H7 (cell line): Measurements from ENCODE around the gene SLC12A9. TPM values are rescaled to one million over a fixed set of nuclear protein-coding genes. Genes with fewer than 3 reads are reported as not detected.
A peak's percentile ranks its signal among the peaks of the same experiment; 100 is the strongest.

ENCODE experiments used
- DNase-seq: peaks from one replicate; pipeline ENCODE4 v3.0.0; 2012
- H3K27me3 ChIP-seq: 2 replicates; pipeline ENCODE4 v1.6.0; 2011; ENCODE audit warnings: mild to moderate bottlenecking, low read length; ENCODE audit not compliant: control insufficient read depth, insufficient read depth
- H3K36me3 ChIP-seq: replicated peaks from 2 replicates; pipeline ENCODE4 v1.5.1; 2011; ENCODE audit warnings: low read length; ENCODE audit not compliant: control insufficient read depth, insufficient read depth
- H3K4me3 ChIP-seq: 2 replicates; pipeline ENCODE4 v1.5.1; 2011; ENCODE audit warnings: low read depth, mild to moderate bottlenecking, control low read depth, low read length, moderate library complexity; ENCODE audit not compliant: insufficient read depth
- total RNA-seq: library from RNA; depleted of rRNA; stranded (reverse); fragments of >200 nt; shearing (Covaris generic); gene quantifications from 2 replicates; pipeline ENCODE4 v1.2.3, GENCODE V29; 2014

Gene SLC12A9
- total RNA-seq, 1 experiment from 2014 or later = 21.9 TPM

- DNase-seq = no peak
- Histone ChIP-seq H3K36me3 (peaks cover 51% of the 10 kb centered on the region), H3K4me3 (no peak overlapping the region), H3K27me3 (no peaks in the 10 kb centered on the region)
Measured at GRCh38 chr7:100881136-100881535, 28.6 kb downstream of the SLC12A9 start.

DNA sequence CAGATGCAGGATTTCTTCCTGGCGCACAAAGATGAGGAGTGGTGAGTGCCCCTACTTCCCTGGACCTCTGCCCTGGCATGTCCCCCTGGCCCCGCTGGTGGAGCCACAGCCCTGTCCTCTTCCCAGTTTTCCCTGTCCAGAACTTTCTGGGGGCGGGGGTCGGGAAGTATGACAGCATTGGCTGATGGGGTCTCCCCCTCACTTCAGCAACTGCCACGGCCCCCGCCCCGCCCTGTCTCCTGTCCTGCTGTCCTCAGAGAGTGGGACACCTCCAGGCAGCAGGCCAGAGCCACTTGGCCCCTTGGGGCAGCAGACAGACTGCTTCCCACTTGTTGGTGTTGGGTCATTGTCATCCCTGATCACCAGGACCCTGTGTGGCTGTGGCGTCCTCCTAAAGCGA, 29.7 kb downstream of the SLC12A9 start:
- no peaks in the 10 kb centered on the region for H3K27me3 ChIP-seq
- no peak overlapping the region for H3K4me3 ChIP-seq
- no peak for DNase-seq
- H3K36me3 ChIP-seq = peaks cover 50% of the 10 kb centered on the region

DNA sequence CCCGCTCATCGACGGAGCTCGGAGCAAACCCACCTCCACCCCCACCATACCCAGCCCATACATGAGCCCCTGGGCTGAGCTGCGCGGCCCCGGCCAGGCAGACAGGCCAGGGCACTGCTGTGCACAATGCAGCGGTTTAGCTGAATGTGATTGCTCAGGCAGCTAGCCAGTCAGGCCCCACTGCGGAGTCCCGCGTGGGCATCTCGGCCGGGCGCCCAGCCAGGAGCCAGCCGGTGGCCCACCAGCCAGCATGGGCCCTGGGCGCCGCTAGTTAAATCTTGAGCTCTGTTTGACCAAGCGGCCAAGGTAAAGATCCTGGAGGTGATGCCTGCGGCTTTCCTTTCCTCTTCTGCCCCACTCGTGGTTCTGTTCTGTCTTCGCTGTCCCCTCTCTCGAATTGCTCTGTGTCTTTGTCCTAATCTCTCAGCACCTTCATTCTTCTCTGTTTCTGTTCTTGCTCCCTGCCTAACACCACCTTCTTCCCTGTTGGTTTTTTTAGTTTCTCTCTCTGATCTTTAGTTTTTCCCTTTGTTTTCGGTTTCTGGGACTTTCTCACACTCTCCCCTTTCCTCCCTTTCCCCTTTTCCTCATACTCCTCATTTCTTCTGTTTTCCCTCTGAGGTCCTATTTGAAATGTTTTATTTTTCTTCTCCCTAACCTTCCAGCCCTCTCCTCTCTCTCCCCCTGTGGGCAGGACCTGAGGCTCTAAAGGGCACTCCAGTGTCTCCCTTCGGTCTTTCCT, 30.4 kb downstream of the SLC12A9 start:
- Histone ChIP-seq H3K4me3 (no peak overlapping the region), H3K36me3 (peaks cover 54% of the 10 kb centered on the region), H3K27me3 (no peaks in the 10 kb centered on the region)
- DNase-seq = peak; percentile 37

GRCh38 chr7:100884736-100885439, 32.4 kb downstream of the SLC12A9 start:
- H3K36me3 ChIP-seq = peaks cover 56% of the 10 kb centered on the region
- DNase-seq = peak; percentile 44
- H3K4me3 ChIP-seq = no peak overlapping the region
- H3K27me3 ChIP-seq = no peaks in the 10 kb centered on the region

DNA sequence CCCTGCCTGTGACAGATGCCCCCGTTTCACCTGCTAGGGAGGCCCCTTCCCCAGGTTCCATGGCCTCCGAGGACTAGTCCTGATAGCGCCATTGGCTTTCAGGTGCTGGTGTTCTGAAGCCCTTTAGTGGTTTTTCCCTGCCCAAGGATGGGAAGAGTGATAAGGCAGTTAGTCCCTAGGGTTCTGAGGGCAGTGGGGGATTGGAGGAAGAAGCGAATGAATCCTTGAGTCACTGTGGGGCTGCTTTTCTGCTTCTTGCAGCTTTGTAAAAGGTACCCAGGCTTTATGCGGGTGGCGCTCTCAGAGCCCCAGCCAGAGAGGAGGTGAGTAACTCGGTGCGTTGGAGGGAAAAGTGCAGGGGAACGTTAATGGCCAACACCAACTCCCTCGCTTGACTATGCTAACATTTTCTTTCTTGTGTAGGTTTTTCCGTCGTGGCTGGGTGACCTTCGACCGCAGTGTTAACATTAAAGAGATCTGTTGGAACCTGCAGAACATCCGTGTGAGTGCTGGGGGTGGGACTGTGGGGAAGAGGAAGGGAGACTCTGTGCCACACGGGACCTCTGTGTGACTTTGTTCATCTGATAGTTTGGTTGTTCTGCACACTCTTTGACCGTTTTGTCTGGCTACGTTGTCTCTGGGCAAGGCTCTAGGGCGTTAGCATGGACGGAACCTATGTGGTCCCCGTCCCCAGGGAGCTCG, 33.1 kb downstream of the SLC12A9 start:
- Histone ChIP-seq H3K4me3 (no peak overlapping the region), H3K36me3 (peaks cover 54% of the 10 kb centered on the region), H3K27me3 (no peaks in the 10 kb centered on the region)
- no peak for DNase-seq

DNA sequence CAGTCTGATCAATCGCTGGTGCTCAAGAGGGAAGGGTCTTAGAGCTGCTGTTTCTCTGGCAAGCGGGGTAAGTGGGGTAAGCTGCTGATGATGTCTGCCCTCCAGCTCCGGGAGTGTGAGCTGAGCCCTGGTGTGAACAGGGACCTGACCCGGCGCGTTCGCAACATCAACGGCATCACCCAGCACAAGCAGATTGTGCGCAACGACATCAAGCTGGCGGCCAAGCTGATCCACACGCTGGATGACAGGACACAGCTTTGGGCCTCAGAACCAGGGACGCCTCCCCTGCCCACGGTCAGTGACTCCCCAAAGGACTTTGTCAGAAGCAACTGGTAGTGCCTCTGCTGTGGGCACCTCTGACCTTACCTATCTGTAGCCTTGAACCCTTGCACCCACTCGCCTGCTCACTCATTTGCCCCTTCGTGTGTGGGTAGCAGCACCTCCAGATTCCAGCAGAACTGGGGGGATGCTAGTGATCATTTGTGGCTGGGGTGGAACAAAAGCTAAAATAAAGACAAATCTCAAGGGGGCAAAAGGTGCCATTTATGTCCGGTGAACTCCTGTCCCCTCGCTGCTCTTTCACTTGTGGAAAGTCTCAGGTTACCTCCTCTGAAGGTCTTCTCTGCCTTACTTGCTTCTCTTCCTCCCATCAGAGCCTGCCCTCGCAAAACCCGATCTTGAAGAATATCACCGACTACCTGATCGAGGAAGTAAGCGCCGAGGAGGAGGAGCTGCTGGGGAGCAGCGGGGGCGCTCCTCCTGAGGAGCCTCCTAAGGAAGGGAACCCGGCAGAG, 33.8 kb downstream of the SLC12A9 start:
- Histone ChIP-seq H3K36me3 (peaks cover 54% of the 10 kb centered on the region), H3K27me3 (no peaks in the 10 kb centered on the region), H3K4me3 (no peak overlapping the region)
- DNase-seq = peak; percentile 42

DNA sequence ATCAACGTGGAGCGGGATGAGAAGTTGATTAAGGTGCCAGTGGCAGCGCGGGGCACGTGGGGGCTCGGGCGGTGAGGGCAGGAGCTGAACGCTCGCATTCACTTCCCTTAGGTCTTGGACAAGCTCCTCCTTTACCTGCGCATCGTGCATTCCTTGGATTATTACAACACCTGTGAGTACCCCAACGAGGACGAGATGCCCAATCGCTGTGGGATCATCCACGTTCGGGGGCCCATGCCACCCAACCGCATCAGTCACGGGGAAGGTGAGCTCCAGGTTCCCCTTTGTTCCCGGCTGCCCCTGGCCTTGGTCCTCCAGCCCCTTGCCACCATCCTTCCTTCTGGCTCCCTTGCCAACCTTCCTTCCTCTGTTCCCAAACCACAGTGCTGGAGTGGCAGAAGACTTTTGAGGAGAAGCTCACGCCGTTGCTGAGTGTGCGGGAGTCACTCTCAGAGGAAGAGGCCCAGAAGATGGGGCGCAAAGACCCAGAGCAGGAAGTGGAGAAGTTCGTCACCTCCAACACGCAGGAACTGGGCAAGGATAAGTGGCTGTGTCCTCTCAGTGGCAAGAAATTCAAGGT, 34.5 kb downstream of the SLC12A9 start:
- Histone ChIP-seq H3K27me3 (no peaks in the 10 kb centered on the region), H3K36me3 (peaks cover 47% of the 10 kb centered on the region), H3K4me3 (no peak overlapping the region)
- peak; percentile 57 for DNase-seq

DNA sequence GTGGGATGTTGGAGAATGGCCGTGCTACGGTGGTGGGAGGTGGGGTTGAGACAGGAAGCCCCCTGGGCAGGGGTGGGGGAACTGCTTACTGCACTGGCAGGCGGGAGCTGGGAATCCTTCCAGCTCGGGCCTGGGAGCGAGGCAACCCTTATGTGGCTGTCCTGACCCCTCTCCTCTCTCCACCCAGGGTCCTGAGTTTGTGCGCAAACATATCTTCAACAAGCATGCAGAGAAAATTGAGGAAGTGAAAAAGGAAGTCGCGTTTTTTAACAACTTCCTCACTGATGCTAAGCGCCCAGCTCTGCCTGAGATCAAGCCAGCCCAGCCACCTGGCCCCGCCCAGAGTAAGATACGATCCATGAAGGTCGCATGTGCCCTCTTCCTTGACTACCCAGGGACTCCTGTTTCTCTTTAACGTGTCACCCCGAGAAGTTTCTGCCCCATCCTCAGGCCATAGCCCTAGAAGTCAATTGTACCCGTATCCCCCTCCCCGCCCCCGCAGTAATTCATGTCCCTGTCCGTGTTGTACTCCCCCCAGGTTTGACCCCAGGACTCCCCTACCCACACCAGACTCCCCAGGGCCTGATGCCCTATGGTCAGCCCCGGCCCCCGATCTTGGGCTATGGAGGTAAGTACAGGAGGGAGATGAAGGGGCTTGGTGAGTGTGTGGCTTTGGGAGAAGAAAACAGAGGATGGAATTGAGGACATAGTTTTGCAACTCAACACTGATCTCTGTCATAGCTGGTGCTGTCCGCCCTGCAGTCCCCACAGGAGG, 35.2 kb downstream of the SLC12A9 start:
- no peaks in the 10 kb centered on the region for H3K27me3 ChIP-seq
- DNase-seq = peak; percentile 60
- H3K36me3 ChIP-seq = peaks cover 43% of the 10 kb centered on the region
- no peak overlapping the region; the same call in 1 of the 2 replicates for H3K4me3 ChIP-seq

DNA sequence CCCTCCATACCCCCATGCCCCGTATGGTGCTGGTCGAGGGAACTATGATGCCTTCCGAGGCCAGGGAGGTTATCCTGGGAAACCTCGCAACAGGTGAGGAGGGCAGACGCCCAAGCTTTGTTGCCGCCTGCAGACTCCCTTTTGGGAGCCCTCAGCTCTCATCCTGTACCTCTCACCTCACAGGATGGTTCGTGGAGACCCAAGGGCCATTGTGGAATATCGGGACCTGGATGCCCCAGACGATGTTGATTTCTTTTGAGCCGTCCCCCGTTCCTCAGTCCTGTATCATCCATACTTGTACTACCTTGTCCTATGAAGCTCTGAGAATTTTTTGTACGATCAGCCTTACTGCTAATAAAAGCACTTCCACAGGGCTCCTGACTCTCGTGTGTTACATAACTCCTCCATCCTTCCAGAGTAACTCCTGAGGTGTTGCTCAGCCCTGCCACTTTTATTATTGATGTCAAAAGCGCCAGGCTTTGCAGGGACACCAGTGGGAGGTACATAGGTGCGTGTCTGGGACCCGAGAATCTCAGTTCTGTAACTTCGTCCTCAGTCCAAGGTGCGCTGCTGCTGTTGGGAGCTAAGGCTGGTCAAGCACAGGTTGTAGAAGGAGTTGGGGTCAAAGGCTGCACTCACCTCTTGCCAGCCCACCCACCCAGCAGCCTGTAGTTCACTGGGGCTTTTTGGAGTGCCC, 35.9 kb downstream of the SLC12A9 start:
- peak overlapping the region; percentile 91 for H3K4me3 ChIP-seq
- no peaks in the 10 kb centered on the region for H3K27me3 ChIP-seq
- peak; percentile 60 for DNase-seq
- peaks cover 39% of the 10 kb centered on the region for H3K36me3 ChIP-seq

DNA sequence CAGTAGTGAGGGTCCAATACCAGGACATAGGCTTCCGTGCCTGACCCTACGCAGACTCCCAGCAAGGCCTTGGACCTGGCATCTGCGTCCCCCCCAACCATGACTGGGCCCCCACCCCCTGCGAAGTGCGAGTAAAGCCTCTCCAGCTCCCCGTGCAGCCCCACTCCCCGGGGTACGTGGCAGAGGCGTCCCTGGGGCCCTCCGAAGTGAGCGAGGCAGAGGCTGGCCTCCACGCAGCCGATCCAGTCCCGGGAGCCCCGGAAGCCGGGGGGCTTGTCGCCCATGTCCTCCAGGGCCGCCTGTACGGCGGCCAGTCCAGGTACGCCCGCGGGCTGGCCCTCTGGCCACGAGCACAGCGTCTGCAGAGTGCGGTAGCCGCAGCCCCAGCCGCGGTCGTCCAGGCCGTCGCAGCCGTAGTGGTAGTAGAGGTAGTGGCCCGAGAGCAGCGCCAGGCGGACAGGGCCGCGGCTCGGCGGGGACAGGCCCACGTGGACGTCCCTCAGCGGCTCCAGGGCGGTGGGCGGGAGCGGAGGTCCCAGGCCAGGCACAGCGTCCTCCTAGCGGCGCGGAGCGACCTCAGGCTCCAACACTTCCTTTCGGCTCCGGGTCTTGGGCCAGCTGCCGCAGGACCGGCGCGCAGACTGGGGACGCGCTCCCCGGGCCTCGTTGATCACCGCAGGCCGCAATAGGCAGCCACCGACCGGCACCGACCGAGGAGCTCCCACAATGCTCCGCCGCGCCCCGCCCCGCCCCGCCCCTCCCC, 36.7 kb downstream of the SLC12A9 start, which contains the start of gene UFSP1:
UFSP1 (minus strand) TSS at position 728 of the 763 bp plus-strand sequence; CDS start at position 284, 444 bp downstream.
- peak within 1 kb of the TSS; percentile 91 for H3K4me3 ChIP-seq
- DNase-seq = no peak
- H3K36me3 ChIP-seq = peaks cover 32% of the 10 kb centered on the region
- H3K27me3 ChIP-seq = no peaks in the 10 kb centered on the region

DNA sequence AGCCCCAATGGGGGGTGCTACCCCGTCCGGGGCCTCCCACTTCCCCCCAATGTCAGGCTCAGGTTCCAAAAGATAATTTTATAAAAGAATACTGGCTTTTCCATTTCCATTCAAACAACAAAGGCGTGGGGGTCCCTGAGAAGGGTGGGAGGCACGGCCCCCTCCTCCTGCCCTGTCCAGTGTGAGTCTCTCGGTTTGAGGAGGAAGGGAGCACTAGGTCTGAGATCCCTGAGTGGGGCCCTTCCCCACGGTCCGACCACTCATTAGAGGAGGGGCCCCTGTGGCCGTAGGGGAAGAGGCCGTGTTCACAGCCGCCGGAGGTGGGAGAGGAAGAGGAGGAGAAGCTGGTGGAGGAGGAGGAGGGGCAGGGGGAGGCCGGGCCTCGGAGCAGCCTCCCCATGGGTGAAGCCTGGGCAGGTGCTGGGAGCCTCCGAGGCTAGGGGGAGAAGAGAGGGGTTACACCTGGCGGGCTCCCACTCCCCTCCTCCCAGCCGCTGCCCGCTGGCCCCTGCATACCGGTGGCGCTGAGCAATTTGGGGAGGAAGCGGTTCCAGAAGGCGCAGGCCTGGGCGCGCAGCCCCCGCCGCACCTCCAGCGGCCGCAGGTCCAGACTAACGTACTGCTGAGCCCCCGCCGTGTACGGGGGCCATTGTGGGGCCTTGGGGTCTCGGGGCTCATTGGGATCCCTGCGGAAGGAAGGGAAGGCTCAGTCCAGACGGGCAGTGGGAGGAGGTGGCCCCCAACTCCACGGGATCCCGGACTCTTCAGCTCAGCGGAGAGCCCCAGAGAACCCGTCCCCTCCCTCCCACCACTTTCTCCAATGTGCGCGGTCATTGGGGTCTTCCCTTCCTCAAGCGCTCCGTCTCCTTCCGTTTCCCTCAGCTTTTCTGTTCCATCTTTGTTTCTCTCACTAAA, 38.4 kb downstream of the SLC12A9 start:
- peaks cover 19% of the 10 kb centered on the region for H3K36me3 ChIP-seq
- DNase-seq = peak; percentile 87
- H3K4me3 ChIP-seq = peak overlapping the region; percentile 68
- peaks cover 2% of the 10 kb centered on the region for H3K27me3 ChIP-seq
